Hepatocyte (in vitro differentiated cells): Measurements from ENCODE around the gene MICAL2.

Source experiments
- CTCF ChIP-seq: fragments of 200-600 bp; sonication (generic); IDR thresholded peaks from 2 replicates; pipeline ENCODE4 v1.5.1; 2016; ENCODE audit warnings: antibody characterized with exemption, mild to moderate bottlenecking; ENCODE audit not compliant: poor library complexity
- EZH2 ChIP-seq: fragments of 200-600 bp; sonication (generic); IDR thresholded peaks from 2 replicates; pipeline ENCODE4 v1.6.1; 2016; ENCODE audit warnings: antibody characterized with exemption, mild to moderate bottlenecking, borderline replicate concordance

DNA sequence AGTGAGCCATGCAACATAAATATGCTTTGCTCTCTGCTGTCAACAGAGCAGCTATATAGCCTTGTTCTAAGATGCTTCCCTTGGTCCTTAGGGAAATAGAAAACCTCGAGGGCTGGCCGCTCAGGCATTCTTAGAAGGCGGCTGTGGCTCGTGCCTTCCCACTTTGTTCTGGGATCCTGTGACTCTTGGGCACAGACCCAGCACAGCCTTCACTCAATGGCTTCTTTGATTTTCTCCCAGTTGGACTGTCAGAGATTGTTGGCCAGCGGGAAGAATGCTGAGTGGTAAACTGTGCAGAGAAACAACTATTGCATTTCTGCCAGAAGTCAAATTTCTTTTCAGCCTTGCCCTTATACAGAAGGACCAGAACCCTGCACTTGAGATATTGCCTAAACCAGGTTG is 9.5 kb upstream of the MICAL2 start:
- TF ChIP-seq CTCF (no peak), EZH2 (no peak)
